ENCODE measurements around the gene MSH5.
"Not testable (repeated sequence)": the region's sequence is repeated elsewhere in the genome, so short reads cannot be mapped to it uniquely, and the experiment has no call there.

The MSH5 gene

DNA sequence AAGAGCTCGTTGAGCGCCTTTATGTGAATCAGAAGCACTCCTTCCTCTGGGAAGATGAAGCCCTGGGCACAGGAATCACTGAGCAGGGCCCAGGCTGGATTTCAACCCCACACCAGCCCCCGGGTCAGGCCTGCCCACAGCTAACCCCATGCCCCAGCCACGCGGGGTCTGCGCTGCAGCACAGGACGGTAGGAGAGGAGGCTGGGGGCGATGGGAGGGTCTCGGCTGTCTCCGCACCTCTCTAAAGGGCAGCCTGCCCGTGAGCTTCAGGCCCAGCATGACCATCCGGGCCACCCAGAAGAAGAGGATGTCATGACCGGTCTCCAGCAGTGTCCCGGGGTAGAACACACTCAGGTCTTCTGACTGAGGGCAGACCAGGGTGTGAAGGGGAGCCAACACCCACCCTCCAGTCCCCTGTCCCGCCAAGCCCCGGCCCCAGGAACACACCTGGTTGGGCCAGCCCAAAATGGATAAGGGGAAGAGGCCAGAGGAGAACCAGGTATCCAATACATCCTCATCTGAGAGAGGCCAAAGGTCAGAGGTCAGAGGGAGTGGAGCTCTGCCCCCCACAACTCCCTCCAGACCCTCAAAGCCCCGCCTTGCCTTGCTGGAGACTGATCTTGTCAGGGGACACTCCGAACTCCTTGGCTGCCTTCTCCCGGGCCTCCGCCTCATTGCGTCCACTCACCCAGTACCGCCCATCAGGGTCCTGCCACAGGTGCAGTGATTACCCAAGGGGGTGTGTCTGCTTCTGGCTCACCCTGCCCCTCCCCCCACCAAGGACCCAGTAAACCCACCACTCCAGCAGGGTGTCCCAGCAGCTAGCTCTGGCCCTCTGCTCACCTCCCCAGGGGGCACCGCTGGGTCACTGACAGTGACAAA, 41.7 kb downstream of the MSH5 start:
- no peak for DNase-seq

DNA sequence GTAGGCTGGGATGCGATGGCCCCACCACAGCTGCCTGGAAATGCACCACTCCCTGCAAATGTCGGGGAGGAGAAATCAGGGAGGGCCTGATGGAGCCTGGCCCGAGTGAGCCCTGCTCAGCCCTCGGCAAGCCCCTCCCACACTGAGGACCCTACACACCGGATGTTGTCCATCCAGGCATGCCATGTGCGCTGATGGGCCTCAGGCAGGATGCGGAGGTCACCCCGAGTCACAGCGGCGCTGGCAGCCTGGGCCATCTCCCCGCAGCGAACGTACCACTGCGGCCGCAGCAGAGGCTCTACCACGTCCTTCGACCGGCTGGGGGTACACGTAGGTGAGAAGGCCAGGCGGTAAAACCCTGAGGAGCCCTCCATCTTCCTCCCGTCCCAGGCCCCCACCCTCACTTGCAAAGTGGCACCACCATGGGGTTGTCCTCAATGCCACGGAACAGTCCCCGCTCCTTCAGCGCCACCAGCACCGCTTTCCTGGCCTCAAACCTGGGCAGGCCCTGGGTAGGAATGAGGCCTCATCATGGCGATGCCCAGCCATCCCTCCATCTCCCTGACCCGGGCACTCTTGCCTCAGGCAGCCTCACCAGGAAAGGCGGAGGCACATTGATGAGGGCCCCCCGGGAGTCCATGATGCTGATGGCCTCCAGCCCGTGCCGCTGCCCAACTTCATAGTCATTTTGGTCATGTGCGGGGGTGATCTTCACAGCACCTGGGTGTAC, 42.5 kb downstream of the MSH5 start:
- no peak for DNase-seq

DNA sequence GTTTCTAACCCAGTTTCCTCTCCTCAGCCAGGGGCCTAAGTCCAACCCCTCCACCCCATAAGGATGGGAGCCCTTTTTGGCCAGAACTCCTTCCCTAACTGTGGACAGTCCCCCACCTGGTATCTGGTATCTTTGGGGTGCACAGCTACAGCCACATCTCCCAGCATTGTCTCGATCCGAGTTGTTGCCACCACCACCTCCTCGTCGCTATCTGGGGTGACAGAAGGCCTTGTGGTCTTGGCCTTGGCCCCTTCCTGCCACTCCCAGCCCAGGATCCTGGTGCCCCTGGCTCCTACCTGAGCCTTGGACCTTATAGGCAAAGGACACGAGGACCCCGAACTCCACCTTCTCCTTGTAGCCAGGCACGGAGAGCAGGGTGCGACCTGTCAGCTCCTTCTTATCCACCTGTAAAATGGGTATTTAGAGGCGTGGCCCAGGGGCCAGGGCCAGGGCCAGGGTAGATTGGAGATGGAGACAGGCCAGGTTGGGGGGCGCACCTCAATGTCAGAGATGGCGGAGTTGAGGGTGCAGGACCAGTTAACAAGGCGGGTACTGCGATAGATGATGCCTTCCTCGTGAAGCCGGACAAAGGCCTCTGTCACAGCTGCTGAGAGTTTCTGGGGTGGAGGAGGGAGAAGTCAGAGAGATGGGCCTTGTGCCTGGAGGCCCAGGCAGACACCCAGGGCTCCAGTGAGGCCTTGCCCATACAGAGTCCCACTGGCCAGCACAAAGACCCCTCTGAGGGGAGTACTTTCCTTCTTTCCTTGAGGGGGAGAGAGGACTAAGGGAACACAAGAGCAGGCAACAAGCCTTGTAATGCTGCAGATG, 44.5 kb downstream of the MSH5 start:
- no peak for DNase-seq

DNA sequence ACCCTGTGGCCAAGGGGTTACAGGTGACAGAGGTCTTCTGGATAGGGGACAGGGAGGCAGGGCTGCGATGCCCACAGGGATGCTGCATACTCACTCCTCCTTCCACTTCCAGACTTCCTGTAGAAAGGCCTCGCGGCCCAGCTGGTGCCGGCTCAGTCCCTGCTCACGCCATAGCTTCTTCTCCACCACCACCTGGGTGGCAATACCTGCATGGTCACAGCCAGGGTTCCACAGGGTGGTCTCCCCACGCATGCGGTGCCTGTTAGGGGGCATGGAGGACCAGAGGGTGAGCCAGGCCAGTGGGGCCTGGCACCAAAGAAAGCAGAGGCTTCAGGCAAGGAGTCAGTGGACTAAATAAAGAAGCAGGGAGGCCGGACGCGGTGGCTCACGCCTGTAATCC, 45.7 kb downstream of the MSH5 start:
- no peak for DNase-seq

DNA sequence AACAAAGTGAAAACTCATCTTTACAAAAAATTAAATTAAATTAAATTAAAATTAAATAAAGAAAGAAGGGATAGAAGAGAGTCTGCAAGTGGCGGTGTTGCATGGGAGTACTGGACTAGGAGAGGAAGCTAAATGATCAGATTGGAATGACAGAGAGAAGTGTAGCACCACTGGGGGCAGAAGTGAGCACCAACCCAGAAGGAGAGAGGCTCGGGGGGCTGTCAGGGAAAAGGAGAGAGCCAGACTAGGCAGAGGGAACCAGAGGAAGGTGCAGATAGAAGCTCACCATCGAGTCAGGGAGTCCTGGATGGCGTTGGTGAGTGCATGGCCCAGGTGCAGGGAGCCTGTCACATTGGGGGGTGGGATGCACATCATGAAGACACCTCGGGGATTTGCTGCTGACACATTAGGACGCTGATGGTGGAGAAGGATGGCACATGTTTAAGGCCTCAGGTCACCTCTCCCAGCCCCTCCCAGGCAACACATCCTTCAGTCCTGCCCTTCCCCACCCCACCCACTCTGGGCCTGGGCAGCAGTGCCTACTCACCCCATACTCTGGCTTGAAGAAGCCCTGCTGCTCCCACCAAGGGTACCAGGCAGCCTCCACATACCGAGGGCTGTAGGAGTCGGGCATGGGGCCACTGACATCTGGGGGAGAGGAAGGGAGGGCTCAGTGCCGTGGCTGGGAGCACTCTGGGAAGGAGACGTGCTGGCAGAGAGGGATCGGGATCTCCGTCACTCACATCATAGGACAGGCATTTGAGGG, 51.7 kb downstream of the MSH5 start:
- peak; percentile 20 for DNase-seq

DNA sequence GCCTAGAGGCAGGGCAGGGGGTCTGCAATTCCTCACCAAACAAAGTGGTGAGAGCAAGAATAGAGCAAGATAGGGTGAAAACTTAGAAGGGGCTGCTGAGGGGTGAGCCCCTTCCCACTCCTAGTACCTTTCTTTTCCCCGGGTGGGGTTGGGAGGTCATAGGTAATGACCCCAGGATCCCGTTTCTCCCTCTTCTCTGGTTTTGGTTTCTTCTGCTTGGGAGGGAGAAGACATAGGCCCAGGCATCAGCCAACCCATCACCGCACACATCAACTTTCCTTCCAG, 52.2 kb downstream of the MSH5 start:
- DNase-seq: no peak

DNA sequence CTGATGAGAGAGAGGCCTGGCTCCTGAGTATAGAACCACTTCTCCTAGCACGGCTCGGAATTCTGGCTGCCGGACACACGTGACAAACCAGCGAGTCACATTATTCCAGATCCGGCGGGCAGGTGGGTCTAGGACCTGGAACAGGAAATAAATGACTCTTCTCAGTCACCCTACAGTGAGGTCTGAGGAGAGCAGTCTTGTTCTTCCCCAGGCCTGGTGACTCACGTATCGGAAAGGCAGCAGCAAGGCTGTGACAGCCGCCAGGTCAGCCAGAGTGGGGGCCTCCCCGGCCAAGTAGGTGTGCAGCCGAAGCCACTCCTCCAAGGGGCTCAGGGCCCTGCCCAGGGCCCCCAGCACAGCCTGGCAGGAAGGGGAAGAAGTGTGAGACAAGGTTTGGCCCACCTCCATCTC, 53.0 kb downstream of the MSH5 start:
- DNase-seq: no peak

DNA sequence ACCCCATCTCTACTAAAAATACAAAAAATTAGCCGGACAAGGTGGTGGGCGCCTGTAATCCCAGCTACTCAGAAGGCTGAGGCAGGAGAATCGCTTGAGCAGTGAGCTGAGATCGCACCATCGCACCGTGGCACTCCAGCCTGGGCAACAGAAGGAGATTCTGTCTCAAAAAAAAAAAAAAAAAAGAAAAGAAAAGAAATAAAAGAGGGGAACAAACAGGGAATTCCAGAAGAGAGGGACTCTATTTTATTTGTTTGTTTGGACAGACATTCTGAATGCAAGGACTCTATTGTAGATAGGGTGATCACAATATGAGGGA, 54.1 kb downstream of the MSH5 start:
- DNase-seq: not testable (repeated sequence)

DNA sequence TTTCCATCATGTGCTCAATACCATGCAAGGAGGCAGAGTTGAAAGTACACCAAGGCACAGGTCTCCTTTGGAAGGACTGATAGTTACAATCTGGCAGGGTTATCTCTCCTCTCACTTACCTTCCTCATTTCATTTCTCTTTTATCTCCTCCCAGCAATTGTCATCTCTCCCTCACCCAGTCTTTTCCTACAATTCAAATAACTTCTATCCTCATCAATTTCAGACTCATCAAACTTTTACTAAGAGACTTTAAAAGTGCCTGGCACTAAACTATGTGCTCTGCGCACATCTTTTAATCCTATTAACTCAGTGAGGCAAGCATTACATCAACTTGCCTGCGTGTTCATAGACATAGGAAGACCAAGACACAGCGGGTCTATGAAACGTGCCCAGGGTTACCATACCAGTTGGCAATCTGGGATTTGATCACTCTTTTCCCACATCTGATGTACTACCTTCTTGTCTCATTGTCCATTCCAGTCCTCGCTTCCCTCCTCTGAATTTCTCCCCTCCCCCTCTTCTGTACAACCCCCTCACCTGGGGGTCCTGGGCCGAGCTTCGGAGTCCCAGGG, 54.6 kb downstream of the MSH5 start:
- no peak for DNase-seq

DNA sequence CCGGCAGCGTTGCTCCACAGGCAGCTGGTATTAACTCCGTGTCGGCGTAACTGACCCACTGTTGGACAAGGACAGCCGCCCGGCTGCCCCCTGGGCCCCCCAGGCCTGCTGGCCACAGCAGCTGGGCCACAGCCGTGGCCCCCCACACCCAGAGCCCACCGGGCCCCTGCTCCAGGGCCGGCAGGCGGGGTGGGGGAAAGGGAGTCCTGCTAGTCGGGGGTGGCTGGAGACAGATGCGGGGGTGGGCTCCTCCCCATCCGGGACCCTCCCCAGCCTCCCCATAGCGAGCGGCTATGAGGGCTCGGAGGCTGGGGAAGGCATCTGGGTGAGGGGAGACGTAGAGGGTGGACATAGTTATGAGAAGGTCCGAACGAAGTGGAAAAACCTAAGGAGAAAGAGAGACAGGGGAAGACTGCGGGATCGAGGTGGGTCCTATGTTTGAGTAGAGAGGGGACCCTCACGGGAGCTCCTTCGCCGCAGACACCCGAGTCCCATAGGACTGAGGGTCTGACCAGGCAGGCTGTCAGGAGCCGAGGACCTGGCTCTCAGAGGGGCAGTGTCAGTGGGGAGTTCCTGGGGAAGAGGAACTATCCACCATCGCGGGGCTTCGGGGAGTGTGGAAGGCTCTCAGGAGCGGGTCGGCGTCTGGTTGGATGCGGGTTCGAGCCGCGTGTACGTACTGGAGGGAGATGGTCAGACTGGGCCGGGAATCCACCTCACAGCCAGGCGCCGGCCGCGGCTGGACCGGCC, 55.2 kb downstream of the MSH5 start:
- DNase-seq: no peak

DNA sequence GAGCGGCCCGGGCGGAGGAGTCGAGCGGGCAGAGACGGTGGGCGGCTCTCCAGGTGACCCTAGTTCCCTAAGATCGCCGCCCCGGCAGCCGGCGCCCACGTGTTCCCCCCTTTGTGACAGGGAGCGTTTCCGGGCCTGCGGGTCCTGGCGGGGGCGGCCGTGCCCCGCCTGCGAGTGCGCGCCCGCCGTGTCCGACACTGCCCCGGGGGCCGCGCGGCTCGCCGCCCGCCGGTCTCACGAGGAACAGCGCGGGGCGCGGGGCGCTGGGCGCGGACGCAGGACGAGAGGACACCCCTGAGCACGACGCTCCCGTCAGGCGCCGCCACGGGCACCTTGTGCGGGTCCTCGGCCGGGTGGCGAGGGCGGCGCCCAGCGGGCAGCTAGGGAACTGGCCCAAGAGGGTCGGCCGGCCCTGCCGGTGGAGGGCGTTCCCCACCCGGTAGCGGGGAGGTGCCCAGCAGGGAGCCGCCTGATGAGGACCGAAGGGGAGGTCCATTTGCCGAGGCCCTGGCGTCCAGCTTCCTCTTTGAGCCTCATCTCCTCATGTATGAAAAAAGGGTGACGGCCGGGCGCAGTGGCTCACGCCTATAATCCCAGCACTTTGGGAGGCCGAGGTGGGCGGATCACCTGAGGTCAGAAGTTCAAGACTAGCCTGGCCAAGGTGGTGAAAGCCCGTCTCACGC, 56.0 kb downstream of the MSH5 start, which contains the start of gene VARS1:
Gene VARS1, minus strand, starts transcription at position 137 of the 683 bp plus-strand sequence. CDS start 535 bp downstream, outside the sequence.
- DNase-seq: peak; percentile 73

DNA sequence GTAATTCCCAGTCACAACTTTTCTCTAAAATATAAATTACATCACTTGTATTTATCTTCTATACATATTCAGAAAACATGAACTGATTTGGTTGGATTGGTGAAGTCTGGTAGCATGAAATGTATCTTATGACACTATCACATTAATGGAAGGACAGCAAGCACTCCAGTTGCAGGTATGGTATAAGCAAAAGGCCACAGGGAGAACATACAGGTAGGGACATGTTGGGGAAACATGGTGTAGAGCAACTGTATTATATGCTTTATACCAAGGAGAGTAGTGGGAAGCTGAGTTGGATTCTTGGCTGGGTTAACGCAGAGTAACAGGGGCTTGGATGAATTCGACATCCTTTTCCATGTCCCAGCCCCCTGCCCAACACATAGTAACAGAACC, 57.2 kb downstream of the MSH5 start:
- no peak for DNase-seq

DNA sequence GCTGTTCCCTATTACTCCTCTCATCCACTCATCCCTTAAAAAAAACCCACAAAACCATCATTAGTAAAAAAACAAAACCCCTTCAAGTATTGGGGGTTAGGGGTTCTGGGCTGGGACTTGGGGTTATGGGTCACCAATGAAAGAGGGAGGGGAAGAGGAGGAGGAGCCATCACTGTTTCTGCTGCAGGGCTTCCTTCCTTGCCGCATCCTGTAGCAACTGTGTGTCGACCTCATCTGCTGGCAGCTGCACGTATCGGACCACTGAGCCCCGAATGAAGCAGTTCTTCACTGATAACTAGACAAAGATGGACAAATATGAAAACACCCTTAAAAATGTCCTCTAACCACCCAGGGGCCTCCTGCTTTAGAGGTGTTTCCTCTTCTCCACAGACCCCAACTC, 57.8 kb downstream of the MSH5 start:
- no peak for DNase-seq

DNA sequence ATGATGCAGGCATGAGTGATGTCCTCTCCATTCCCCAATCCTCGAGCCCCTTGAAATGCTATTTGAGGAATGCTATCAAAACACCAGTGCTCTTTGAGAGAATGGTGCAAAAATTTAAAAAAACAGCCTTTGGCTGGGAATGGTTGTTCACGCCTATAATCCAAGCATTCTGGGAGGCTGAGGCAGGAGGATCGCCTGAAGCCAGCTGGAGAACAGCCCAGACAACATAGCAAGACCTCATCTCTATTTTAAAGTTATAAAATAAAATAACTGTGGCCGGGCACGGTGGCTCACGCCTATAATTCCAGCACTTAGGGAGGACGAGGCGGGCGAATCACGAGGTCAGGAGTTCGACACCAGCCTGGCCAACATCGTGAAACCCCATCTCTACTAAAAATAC, 60.0 kb downstream of the MSH5 start:
- no peak for DNase-seq

DNA sequence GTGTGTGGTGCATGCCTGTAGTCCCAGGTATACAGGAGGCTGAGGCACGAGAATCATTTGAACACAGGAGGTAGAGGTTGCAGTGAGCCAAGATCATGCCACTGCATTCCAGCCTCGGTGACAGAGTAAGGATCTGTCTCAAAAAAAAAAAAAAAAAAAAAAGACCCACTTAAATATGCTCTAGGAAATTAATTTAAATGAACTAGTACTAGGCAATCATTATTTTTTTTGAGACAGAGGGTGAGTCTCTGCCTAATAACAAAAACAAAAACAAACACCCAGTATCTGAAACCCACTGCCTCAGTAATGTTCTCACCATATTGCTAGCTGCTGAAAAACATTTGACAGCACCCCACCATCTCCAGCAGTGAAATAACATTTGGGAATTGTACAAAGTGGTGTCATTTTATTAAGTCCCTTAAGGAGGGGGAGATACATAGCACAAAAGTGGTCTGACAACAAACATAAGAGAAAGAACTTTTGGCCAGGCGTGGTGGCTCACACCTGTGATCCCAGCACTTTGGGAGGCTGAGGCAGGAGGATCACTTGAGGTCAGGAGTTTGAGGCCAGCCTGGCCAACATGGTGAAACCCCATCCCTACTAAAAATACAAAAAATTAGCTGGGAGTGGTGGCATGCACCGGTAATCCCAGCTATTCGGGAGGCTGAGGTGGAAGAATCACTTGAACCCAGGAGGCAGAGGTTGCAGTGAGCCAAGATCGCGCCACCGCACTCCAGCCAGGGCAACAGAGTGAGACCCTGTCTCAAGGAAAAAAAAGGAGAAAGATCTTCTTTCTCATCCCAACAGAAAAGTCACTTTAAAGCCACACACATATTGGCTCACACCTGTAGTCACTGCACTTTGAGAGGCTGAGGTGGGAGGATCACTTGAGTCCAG, 61.5 kb downstream of the MSH5 start:
- DNase-seq: not testable (repeated sequence)

DNA sequence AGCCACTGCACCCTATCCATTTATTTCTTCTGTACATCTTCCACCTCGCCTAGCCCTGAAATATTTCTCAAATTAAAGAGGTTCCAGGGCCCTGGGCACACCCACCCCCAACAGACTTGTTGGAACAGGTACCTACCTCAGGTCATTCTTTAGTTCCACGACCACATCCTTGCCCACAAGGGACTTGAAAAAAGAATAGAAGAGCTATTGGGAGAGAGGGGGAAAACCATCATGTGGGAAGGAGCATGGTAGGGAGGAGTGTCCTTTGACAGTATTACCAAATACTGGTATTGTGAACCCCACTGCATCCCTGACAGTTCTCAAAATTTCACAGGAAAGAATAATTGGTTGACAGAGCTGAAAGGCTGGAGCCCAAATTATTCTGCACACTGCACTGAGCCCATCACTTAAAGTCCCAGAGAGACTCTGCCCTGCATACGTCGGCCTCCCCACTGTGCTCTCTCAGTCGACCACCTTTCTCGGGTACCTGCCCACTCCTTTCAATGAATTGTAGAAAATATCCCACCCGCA, 66.2 kb downstream of the MSH5 start:
- no peak for DNase-seq

DNA sequence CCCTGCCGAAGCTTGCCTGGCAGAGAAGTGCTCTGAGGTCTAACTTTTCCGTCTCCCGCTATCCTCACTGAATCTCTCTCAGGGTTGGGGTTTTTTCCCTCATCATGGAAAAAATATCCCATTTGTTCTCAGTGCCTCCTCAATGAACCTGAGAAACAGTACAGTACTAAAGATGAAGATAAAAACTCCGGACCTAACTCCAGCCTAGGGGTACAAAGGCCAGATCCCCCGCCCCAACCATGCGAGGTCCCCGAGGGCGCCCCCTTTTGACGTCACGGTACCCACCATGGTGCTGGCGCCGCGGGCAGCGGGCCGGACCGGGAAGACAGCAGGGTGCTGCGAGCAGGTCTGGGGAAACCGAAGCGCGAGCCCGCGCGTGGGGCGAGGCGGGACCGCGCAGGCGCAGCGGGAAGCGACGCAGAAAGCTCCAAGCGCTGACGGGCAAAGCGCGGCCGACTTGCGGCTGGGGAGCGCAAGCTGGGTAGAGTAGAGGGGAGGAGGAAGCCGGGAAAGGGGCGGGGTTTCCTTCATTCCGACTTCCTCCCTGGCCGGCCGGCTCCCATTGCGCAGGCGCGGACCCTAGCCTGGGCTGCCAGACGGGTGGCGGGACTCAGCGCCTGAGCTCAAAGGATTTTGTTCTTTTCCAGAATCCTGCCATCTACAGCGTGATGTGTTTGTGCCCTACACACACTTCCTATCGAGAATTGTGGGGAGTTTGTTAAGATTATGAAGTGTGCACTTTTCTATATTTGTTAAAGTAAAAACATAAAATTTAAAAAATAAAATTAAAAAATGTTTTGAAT, 66.9 kb downstream of the MSH5 start, which contains the start of gene LSM2:
Gene LSM2, minus strand, starts transcription at position 497 of the 803 bp plus-strand sequence. Its CDS starts 209 bp downstream, at position 288.
- DNase-seq: peak; percentile 90

DNA sequence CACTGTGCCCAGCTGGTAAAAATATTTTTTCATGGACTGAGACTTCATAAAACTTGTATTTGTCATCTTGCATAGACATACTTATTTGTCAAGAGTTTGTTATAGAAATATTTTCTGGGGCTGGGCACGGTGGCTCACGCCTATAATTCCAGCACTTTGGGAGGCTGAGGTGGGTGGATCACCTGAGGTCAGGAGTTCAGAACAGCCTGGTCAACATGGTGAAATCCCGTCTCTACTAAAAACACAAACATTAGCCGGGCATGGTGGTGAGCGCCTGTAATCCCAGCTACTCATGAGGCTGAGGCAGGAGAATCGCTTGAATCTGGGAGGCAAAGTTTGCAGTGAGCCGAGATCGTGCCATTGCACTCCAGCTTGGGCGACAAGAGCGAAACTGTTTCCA, 68.8 kb downstream of the MSH5 start:
- DNase-seq: not testable (repeated sequence)

DNA sequence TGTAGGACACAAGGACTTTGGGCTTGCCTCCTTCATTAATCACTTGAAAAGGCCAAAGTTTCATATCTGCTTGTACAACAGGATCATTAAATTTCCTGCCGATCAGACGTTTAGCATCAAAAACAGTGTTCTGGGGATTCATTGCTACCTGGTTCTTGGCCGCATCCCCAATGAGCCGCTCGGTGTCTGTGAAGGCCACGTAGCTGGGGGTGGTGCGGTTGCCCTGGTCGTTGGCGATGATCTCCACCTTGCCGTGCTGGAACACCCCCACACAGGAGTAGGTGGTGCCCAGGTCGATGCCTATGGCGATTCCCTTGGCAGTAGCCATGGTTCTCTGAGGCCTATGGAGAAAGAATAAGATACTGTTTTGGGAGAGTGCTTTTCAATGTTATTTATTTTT, 71.8 kb downstream of the MSH5 start:
- DNase-seq: no peak

All from NCI-H446 treated with DMSO at 0.1 percent for 48 hours (cell line).